ENCODE measurements around the gene CTPS2. TPM values are rescaled to one million over a fixed set of nuclear protein-coding genes. Genes with fewer than 3 reads are reported as not detected.
"Not testable (repeated sequence)": the region's sequence is repeated elsewhere in the genome, so short reads cannot be mapped to it uniquely, and the experiment has no call there.

CTPS2 gene, protein sequence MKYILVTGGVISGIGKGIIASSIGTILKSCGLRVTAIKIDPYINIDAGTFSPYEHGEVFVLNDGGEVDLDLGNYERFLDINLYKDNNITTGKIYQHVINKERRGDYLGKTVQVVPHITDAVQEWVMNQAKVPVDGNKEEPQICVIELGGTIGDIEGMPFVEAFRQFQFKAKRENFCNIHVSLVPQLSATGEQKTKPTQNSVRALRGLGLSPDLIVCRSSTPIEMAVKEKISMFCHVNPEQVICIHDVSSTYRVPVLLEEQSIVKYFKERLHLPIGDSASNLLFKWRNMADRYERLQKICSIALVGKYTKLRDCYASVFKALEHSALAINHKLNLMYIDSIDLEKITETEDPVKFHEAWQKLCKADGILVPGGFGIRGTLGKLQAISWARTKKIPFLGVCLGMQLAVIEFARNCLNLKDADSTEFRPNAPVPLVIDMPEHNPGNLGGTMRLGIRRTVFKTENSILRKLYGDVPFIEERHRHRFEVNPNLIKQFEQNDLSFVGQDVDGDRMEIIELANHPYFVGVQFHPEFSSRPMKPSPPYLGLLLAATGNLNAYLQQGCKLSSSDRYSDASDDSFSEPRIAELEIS
- not detected for polyA plus RNA-seq (2012; ENCODE audit: insufficient read depth, insufficient read length)

GRCh38 chrX:16712548-16713155 is at the start of gene CTPS2:
Gene CTPS2, minus strand, starts transcription at chrX:16712669. Its CDS starts 9,767 bp downstream, at chrX:16702902.
- no peak for DNase-seq (ENCODE audit: low read depth, low spot score)
- H3K4me3 ChIP-seq (ENCODE audit: low read length) = no peak within 1 kb of the TSS

- not testable (repeated sequence) for DNase-seq (ENCODE audit: low read depth, low spot score); H3K4me3 ChIP-seq (ENCODE audit: low read length)
These were observed 49.0 kb upstream of the CTPS2 start for GRCh38 chrX:16761500-16761899.

DNA sequence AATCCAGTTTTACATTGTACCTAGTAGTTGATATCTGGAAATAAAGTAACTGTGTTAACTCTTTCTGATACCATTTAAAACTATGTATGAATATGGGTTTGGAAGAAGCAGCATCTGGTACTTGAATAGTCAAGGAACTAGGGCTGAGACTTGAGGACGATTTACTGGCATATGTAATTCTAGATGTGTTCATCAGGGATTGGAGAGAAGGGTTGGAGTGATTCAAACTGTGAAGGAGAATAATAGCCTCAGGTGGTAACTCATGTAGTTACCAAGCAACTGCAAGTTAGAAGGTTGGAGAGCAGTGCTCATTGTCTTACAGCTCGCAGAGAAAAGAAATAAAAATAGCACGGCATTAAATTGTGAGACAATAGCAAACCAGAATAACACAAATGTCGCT is 44.3 kb upstream of the CTPS2 start:
- H3K4me3 ChIP-seq (ENCODE audit: low read length) = no peak overlapping the region
- DNase-seq (ENCODE audit: low read depth, low spot score) = no peak

GRCh38 chrX:16754019-16754418 is 41.5 kb upstream of the CTPS2 start:
- no peak for DNase-seq (ENCODE audit: low read depth, low spot score)
- no peak overlapping the region for H3K4me3 ChIP-seq (ENCODE audit: low read length)

GRCh38 chrX:16750136-16750535 is 37.7 kb upstream of the CTPS2 start:
- no peak overlapping the region for H3K4me3 ChIP-seq (ENCODE audit: low read length)
- no peak for DNase-seq (ENCODE audit: low read depth, low spot score)

DNA sequence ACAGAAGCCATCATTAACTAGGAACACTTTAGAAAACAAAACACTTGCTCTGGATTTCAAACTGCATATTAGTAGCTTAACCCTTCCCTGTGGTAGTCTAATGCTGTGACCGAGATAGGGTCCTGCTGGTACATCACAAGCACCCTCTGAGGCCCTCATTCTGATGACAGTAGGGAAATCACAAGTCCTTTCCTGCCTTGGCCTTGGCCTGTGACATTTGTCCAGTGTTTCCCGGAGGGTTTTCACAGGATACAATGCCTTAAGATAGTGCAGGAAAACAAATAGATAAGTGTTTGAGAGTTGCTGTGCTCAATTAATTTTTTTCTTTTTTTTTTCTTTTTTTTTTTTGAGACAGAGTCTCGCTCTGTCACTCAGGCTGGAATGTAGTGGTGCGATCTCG is 36.0 kb upstream of the CTPS2 start:
- no peak for DNase-seq (ENCODE audit: low read depth, low spot score)
- no peak overlapping the region for H3K4me3 ChIP-seq (ENCODE audit: low read length)

DNA sequence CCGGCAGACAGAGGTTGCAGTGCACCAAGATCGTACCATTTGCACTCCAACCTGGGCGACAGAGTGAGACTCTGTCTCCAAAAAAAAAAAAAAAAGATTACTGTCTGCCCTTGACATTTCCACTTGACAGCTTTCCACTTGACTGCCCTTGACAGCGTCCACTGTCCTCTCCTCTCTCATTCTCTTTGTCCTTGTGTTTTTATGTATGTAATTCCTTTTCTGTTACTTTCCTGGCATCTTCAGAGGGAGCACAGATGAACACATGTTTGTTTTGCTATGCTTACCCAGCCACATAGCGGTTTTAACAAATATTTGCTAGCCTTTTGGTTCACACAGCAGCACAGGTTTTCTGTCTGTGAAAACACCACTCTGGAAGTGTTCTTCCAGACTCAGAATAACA is 33.2 kb upstream of the CTPS2 start:
- DNase-seq (ENCODE audit: low read depth, low spot score) = no peak
- H3K4me3 ChIP-seq (ENCODE audit: low read length) = no peak overlapping the region

- no peak overlapping the region for H3K4me3 ChIP-seq (ENCODE audit: low read length)
- no peak for DNase-seq (ENCODE audit: low read depth, low spot score)
These were observed 32.6 kb upstream of the CTPS2 start for GRCh38 chrX:16745102-16745501.

GRCh38 chrX:16743604-16744325 is 31.3 kb upstream of the CTPS2 start:
- no peak for DNase-seq (ENCODE audit: low read depth, low spot score)
- no peak overlapping the region for H3K4me3 ChIP-seq (ENCODE audit: low read length)

GRCh38 chrX:16739574-16739973 is 27.1 kb upstream of the CTPS2 start:
- DNase-seq (ENCODE audit: low read depth, low spot score) = no peak
- H3K4me3 ChIP-seq (ENCODE audit: low read length) = no peak overlapping the region

DNA sequence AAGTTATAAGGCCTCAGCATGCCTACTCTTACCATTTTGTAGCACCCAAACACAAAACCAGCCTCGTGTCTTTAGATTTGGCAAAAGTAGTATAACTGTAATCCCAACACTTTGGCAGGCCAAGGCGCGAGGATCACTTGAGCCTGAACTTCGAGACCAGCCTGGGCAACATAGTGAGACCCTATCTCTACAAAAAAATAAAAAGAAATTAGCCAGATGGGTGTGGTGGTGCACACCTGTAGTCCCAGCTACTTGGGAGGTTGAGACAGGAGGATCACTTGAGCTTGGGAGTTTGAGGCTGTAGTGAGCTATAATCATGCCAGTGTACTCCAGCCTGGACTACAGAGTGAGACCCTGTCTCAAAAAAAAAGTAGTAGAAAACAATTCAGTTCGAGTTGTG is 24.6 kb upstream of the CTPS2 start:
- no peak overlapping the region for H3K4me3 ChIP-seq (ENCODE audit: low read length)
- no peak for DNase-seq (ENCODE audit: low read depth, low spot score)

DNA sequence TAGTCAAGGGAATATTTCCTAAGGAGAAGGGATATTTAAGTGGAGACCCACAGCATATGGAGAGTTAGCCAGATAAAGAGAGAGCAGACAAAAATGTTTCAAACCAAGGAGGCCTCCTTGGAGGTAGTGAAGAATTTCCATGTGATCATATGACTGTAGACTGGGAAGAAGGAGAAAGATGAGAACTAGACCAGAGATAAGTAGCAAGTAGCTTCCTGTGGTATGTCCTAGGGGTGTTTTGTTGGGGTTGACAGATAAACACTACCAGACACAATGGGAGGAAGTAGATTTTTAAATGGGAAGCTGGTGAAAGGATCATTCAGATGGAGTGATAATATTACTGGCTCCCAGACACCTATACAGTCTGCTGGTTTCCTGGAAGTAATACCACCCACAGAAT is 20.5 kb upstream of the CTPS2 start:
- no peak for DNase-seq (ENCODE audit: low read depth, low spot score)
- H3K4me3 ChIP-seq (ENCODE audit: low read length) = no peak overlapping the region

DNA sequence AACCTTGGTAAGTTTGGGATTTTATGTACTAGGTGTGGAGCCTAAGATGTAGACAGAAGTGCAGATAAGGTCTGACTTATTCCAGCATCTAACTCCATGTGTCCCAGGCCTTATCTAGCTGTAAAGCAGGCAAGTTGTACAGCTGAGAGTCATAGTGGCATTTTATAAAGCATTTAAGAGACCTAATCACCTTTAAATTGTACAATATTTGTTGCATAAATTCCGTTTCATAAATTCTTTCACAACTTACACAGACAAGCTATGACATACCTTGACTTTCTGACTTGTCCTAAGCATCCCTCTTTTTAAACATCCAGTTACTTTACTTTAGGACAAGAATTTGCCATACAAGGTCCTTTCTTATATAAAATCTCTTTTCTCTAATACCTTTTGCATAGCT is 18.0 kb upstream of the CTPS2 start:
- H3K4me3 ChIP-seq (ENCODE audit: low read length) = no peak overlapping the region

GRCh38 chrX:16727637-16728036 is 15.2 kb upstream of the CTPS2 start:
- no peak overlapping the region for H3K4me3 ChIP-seq (ENCODE audit: low read length)
- DNase-seq (ENCODE audit: low read depth, low spot score) = no peak

More for the DNA sequence above, 18.0 kb upstream of the CTPS2 start:
- DNase-seq (ENCODE audit: low read depth, low spot score) = no peak

- DNase-seq (ENCODE audit: low read depth, low spot score); H3K4me3 ChIP-seq (ENCODE audit: low read length): not testable (repeated sequence)
These were observed 14.0 kb upstream of the CTPS2 start for GRCh38 chrX:16726347-16726988.

GRCh38 chrX:16725072-16725471 is 12.6 kb upstream of the CTPS2 start:
- no peak for DNase-seq (ENCODE audit: low read depth, low spot score)
- H3K4me3 ChIP-seq (ENCODE audit: low read length) = no peak overlapping the region

DNA sequence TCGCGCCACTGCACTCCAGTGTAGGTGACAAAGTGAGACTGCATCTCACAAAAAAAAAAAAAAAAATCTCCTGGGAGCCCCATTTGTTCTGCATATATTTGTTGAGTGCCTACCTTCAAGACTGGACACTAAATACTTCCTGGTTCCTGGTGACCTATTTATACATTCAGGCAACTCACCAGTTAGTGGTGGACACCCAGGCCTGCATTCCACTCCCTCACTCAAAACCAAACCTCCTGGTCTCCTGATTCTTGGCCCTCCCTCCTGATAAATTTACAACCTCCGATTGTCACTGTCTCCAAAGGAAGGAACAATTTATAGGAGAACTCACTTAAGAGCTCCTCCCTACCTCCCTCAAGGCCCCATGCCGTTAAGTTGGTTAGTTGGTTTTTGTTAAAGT is 10.0 kb upstream of the CTPS2 start:
- no peak overlapping the region for H3K4me3 ChIP-seq (ENCODE audit: low read length)
- DNase-seq (ENCODE audit: low read depth, low spot score) = no peak

DNA sequence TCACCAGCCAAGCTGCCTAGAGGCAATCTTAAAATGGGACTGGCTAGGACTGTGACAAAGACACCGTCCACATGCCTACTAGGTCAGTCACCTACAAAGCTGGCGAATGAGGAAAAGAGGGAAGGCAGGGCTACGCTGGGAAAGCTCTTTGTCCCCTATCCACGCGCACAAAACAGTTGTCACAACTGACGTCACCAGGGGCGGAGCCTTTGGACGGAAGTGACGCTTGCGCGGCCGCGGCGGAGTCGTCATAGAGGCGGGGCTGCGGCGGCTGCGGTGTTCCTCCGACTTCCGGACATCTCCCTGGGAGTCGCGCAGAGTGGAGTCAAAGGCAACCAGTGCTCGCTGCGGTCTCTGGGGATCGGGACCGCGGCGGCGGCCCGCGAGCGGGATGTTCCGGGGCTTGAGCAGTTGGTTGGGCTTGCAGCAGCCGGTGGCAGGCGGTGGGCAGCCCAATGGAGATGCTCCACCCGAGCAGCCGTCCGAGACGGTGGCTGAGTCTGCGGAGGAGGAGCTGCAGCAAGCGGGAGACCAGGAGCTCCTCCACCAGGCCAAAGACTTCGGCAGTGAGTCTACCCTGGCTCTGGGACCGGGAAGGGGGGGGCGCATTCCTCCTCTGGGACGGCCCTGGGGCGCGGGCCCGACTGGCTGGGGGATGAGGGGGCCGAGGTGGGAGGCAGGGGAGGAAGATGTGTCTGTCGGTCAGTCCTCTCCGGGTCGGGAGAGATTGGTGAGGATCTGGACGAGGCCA is 7.0 kb upstream of the CTPS2 start, which contains the start of gene SYAP1:
SYAP1 (plus strand) TSS at position 279 of the 751 bp plus-strand sequence; CDS start at position 392, 113 bp downstream.
- peak; percentile 78 for DNase-seq (ENCODE audit: low read depth, low spot score)

More for the DNA sequence above, 7.0 kb upstream of the CTPS2 start, which contains the start of gene SYAP1:
- H3K4me3 ChIP-seq (ENCODE audit: low read length) = peak within 1 kb of the TSS; percentile 73

Data from Jurkat, Clone E6-1 (cell line).